Measurements from ENCODE around the gene SF3A1.

- no peak for TF ChIP-seq REST (IDR thresholded peaks at IDR 0.05)
- TF ChIP-seq MAX (IDR thresholded peaks at IDR 0.05), result no peak
- no peak for TF ChIP-seq YY1 (IDR thresholded peaks at IDR 0.05)
- TF ChIP-seq CTCF (IDR thresholded peaks at IDR 0.05; ENCODE audit: low read depth, low read length, missing input control), result no peak
- no peak for TF ChIP-seq RAD21 (IDR thresholded peaks at IDR 0.05)
- no peak for TF ChIP-seq JUND (IDR thresholded peaks at IDR 0.05)
- no peak for TF ChIP-seq SP1 (IDR thresholded peaks at IDR 0.05)
- TF ChIP-seq FOXA1 (IDR thresholded peaks at IDR 0.05), result no peak
- no peak for TF ChIP-seq GABPA (IDR thresholded peaks at IDR 0.05 in 1 of 2, conservative IDR thresholded peaks at IDR 0.05 in 1 of 2)
- no peak for TF ChIP-seq ATF3 (IDR thresholded peaks at IDR 0.05)
- no peak for TF ChIP-seq ZBTB33 (IDR thresholded peaks at IDR 0.05)
These were observed 24.1 kb downstream of the SF3A1 start for GRCh38 chr22:30332551-30332950.

All from liver (tissue), 3 donors.